Nephron progenitor cell (in vitro differentiated cells): ENCODE data around the gene SLC36A1.

Experiments used
- DNase-seq: peaks from one replicate; pipeline ENCODE4 v3.0.0; 2021
- H3K27ac Mint-ChIP-seq: 2 replicates; pipeline ENCODE4 v1.8.0; 2021; ENCODE audit warnings: mild to moderate bottlenecking, moderate library complexity, mixed read lengths
- H3K27me3 Mint-ChIP-seq: 2 replicates; pipeline ENCODE4 v1.8.0; 2021; ENCODE audit warnings: mild to moderate bottlenecking, low read depth, mixed read lengths; ENCODE audit not compliant: poor library complexity
- H3K36me3 Mint-ChIP-seq: 2 replicates; pipeline ENCODE4 v1.8.0; 2021; ENCODE audit warnings: low read depth, mixed read lengths
- H3K4me1 Mint-ChIP-seq: 2 replicates; pipeline ENCODE4 v1.8.0; 2021; ENCODE audit warnings: mixed read lengths
- H3K4me3 Mint-ChIP-seq: 2 replicates; pipeline ENCODE4 v1.8.0; 2021; ENCODE audit warnings: mild to moderate bottlenecking, moderate library complexity, mixed read lengths
- H3K9me3 Mint-ChIP-seq: 2 replicates; pipeline ENCODE4 v1.8.0; 2021; ENCODE audit warnings: mild to moderate bottlenecking, moderate library complexity, mixed read lengths
- CTCF ChIP-seq: fragments of 200-600 bp; sonication (generic); IDR thresholded peaks from 2 replicates; pipeline ENCODE4 v1.5.0; 2021; ENCODE audit warnings: antibody characterized with exemption

Gene SLC36A1

DNA sequence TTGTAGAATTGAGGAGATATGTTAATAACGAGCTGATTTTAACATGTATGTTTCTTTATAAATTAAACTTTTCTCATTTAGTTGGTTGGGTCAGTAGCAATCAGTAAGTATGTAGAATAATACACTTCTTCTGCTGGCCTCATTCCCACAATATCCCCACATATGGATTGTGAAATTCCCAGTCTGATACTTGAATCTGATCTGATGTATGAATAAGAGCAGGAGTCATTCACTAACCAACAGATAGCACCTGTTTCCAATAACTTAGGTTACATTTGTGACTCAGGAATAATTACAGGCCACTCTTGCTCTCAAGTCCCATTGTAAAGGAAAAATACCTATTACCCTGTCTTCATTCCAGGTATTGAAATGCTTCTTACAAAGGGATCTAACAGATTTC is 23.9 kb downstream of the SLC36A1 start:
- H3K9me3 Mint-ChIP-seq: no peaks in the 10 kb centered on the region

DNA sequence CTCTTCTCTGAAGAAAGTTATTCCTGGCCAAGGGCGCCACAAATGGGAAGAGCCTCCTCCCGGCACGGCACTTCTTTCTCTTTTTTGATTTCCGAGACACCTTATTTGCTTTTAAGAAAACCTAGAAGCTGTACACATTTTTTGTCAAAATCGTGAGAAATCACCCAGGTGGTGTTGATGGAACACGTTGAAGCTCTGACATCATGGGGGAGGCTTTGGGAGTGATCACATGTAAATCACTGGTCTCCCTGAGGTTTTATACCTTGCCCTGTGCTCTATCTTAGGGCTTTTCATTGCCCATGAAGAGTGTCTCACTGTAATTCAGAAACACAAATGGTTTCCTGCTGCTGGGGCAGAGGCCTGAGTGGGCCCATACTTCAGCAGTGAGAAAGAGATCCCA is 27.4 kb downstream of the SLC36A1 start:
- no peaks in the 10 kb centered on the region for H3K27me3 Mint-ChIP-seq

More for the DNA sequence above, 23.9 kb downstream of the SLC36A1 start:
- Mint-ChIP-seq H3K36me3 (peaks cover 16% of the 10 kb centered on the region), H3K4me3 (no peak overlapping the region), H3K4me1 (no peaks in the 10 kb centered on the region), H3K27ac (no peak overlapping the region), H3K27me3 (no peaks in the 10 kb centered on the region)
- DNase-seq: no peak
- no peak for TF ChIP-seq CTCF

DNA sequence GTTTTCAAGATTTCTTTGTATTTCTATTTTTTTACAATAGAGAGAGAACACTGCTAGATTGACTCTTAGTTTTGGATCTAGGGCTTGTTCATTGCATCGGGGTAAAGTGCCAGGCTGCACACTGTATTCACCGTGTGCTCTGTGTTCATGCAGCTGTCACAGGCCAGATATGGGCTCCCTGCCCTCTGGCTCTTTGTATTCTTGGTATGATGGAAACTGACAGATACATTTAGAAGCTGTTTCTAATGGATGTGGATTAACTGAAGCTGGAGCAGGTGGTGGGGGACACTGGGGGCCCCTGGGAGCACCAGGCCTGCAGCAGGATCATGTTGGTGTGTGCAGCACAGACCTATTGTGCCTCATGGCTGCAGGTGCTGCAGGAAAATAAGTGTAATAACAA is 28.0 kb downstream of the SLC36A1 start:
- Mint-ChIP-seq H3K4me1 (peaks cover 19% of the 10 kb centered on the region), H3K36me3 (no peaks in the 10 kb centered on the region), H3K4me3 (no peak overlapping the region), H3K9me3 (no peaks in the 10 kb centered on the region), H3K27me3 (no peaks in the 10 kb centered on the region), H3K27ac (no peak overlapping the region)
- no peak for DNase-seq
- TF ChIP-seq CTCF: no peak

More for the DNA sequence above, 27.4 kb downstream of the SLC36A1 start:
- Mint-ChIP-seq H3K27ac (no peak overlapping the region), H3K9me3 (no peaks in the 10 kb centered on the region), H3K36me3 (no peaks in the 10 kb centered on the region), H3K4me1 (peaks cover 13% of the 10 kb centered on the region), H3K4me3 (no peak overlapping the region)
- no peak for DNase-seq
- TF ChIP-seq CTCF: no peak

- no peak for TF ChIP-seq CTCF
- Mint-ChIP-seq H3K4me3 (no peak overlapping the region), H3K4me1 (peaks cover 26% of the 10 kb centered on the region), H3K9me3 (no peaks in the 10 kb centered on the region), H3K36me3 (no peaks in the 10 kb centered on the region), H3K27me3 (no peaks in the 10 kb centered on the region), H3K27ac (no peak overlapping the region)
- no peak for DNase-seq
Measured at GRCh38 chr5:151476016-151476415, 28.6 kb downstream of the SLC36A1 start.

GRCh38 chr5:151477101-151477500 is 29.7 kb downstream of the SLC36A1 start:
- no peak overlapping the region for H3K4me3 Mint-ChIP-seq
- H3K9me3 Mint-ChIP-seq: no peaks in the 10 kb centered on the region
- H3K4me1 Mint-ChIP-seq: peaks cover 33% of the 10 kb centered on the region
- no peaks in the 10 kb centered on the region for H3K27me3 Mint-ChIP-seq
- no peak for TF ChIP-seq CTCF
- H3K36me3 Mint-ChIP-seq: no peaks in the 10 kb centered on the region
- H3K27ac Mint-ChIP-seq: no peak overlapping the region
- DNase-seq: no peak

DNA sequence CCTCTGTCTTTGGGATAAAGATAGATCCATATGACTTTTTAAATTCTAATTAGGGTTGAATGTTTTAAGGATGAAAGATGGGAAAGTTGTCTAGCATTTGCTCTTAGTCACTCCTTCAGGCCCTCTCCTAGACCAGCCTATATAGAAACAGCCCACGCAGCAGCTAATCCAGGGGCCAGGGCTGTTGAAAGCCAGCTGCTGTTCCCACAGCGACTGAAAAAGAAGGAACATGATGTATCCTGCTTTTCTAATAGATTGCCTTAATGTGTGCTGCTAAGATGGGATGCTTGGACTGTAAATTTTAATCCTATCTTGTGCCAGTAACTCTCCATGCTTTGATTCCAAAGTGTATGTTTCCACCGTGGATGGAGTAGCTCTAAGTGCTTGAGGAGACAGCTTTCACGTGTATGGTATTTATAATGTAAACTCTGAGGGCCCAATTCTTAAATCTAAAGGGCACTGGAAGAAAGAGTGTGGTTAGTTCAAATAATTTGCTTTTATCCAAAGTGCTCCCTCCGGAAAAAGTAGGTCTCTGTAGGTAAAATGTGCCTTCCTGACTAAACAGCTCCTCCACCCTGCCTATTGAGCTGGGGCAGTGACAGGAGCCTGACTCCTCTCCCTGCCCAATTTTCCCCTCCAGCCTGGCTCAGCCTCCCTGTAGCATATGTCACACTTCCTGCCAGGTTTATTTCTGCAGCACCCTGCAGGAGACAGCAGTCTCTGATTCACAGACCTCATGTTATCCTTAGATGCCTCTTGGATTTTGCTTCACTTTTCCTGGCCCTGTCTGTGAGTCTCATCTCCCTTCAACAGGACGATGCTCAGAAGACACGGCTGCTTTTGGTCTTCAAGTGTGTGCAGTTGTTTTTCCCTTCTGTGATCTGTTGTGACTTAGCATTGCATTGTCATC is 33.2 kb downstream of the SLC36A1 start:
- Mint-ChIP-seq H3K9me3 (no peaks in the 10 kb centered on the region), H3K4me3 (no peak overlapping the region), H3K27ac (peak overlapping the region; percentile 80), H3K36me3 (no peaks in the 10 kb centered on the region), H3K27me3 (peaks cover 3% of the 10 kb centered on the region), H3K4me1 (peaks cover 42% of the 10 kb centered on the region)
- no peak for DNase-seq
- no peak for TF ChIP-seq CTCF
